Measurements from ENCODE around the gene GPR35.

DNA sequence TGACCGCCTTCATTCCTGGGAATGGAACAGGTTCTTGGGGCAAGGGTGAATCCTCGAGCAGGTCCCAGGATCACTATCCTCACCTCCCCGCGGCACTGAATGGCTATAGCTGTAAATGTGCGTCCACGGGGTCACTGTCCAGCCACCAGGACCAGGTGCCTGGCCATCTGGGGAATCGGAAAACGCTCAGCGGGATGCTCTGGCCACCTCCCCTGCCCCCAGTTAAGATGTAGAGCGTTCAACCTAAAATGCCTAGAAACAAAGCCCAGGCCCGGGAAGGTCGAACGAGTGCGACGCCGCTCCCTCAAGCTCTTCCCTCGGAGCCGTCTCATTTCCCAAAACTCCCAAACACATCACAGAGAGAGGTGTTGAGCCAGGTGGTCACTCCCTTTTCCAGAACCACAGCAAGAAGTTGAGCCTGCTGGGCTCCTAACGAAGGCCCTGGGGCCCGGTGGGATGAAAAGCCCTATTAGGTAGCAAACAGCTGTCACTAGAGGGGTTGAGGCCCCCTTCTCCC lies 39.5 kb upstream of the GPR35 start:
- TF ChIP-seq EZH2 (IDR thresholded peaks at IDR 0.05; ENCODE audit: insufficient read depth, low read length), result no peak
- TF ChIP-seq, protein P1, sequence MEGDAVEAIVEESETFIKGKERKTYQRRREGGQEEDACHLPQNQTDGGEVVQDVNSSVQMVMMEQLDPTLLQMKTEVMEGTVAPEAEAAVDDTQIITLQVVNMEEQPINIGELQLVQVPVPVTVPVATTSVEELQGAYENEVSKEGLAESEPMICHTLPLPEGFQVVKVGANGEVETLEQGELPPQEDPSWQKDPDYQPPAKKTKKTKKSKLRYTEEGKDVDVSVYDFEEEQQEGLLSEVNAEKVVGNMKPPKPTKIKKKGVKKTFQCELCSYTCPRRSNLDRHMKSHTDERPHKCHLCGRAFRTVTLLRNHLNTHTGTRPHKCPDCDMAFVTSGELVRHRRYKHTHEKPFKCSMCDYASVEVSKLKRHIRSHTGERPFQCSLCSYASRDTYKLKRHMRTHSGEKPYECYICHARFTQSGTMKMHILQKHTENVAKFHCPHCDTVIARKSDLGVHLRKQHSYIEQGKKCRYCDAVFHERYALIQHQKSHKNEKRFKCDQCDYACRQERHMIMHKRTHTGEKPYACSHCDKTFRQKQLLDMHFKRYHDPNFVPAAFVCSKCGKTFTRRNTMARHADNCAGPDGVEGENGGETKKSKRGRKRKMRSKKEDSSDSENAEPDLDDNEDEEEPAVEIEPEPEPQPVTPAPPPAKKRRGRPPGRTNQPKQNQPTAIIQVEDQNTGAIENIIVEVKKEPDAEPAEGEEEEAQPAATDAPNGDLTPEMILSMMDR (IDR thresholded peaks at IDR 0.05; ENCODE audit: insufficient read depth, low read depth, low read length), result no peak
